NCI-H2081 (cell line): Measurements from ENCODE around the gene TMEM209.
A peak's percentile ranks its signal among the peaks of the same experiment; 100 is the strongest.
"Not testable (repeated sequence)": the region's sequence is repeated elsewhere in the genome, so short reads cannot be mapped to it uniquely, and the experiment has no call there.

ENCODE experiments used
- DNase-seq, 2 experiments: peaks; one replicate each; lab custom pipeline; 2025; lab: John Stamatoyannopoulos, UW

The TMEM209 gene

DNA sequence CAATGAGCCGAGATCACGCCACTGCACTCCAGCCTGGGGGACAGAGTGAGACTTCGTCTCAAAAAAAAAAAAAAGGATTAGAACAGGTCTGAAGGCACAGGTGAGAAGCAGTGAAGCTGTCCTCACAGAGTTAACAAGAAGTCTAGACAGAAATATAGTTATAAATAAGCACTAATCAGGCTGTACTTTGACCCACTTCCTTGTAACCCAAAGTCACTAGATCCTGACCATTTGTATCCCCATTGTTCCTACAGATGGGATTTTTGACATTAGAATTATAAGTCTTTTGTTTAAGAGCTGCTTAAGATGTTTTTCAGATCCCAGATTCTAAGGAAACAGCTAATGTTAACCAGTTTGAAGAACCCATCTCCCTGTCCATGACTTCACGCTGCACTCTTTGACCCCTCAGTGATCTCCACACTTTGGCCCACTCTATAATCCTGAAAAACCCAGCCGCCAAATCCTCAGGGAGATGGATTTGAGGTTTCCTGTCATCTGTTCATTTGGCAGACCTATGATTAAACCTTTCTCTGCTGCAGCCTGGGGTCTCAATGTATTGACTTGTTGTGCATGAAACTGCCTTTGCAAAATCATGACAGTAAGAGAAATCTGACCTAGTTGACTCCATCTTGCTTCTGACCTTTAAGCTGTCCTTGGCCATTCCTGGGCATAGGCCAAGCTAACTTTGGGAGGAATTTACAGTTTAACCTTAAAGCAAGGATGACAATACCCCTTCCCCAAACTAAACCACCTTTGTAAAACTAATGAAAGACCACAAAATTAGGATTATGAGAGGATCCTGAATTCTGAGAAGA is 13.8 kb upstream of the TMEM209 start:
- DNase-seq: no peak

GRCh38 chr7:130216750-130217149 is 11.5 kb upstream of the TMEM209 start:
- DNase-seq: no peak

GRCh38 chr7:130216025-130216424 is 10.8 kb upstream of the TMEM209 start:
- no peak for DNase-seq

- DNase-seq: no peak
These were observed 8.6 kb upstream of the TMEM209 start for GRCh38 chr7:130213828-130214227.

GRCh38 chr7:130210181-130210935 is 5.2 kb upstream of the TMEM209 start:
- peak in 1 of 2 experiments; percentile 19 for DNase-seq

DNA sequence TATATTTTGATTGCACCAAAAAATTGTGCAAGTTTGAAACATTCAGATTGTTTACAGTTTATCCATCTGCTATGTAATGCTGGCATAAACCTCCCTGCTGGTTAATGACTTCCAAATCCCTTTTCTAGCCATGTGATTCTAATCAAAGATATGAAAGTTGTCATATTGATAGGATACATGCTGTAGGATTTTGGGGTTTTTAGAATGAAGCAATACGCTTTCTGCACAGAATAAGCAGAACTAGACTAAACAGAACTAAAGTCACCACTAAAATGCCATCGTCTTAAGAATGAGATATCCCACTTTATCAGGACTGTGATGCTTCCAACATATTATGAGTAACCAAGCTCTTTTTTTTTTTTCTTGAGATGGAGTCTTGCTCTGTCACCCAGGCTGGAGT is 3.3 kb upstream of the TMEM209 start:
- no peak for DNase-seq

DNA sequence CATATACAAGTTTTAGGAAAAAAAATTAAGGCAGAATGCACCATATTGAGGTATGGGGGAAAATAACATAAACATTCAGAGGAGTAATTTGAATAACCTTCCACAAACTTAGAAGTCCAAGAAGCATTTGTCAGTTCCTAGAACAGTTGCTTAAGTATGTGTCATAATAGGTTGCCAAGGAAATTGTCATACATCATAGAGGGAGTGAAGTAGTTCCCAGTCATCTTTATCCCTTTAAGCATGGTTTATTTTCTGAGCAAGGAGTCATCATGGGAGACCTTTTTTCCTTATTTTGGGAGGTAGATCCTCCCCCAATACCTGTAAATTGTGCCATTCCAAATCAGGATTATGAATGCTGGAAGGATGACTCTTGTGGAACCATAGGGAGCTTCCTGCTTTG is 2.4 kb upstream of the TMEM209 start, which contains the start of gene SSMEM1:
Gene SSMEM1, plus strand, starts transcription at position 219 of the 400 bp plus-strand sequence. Its CDS starts 51 bp downstream, at position 270.
- no peak for DNase-seq

- DNase-seq: no peak
These were observed 1.8 kb upstream of the TMEM209 start for GRCh38 chr7:130207033-130207432.

GRCh38 chr7:130201796-130202195 is 3.4 kb downstream of the TMEM209 start:
- DNase-seq: peak; percentile 72 to 91

GRCh38 chr7:130197094-130197493 is 8.1 kb downstream of the TMEM209 start:
- DNase-seq: no peak

GRCh38 chr7:130196476-130196875 is 8.7 kb downstream of the TMEM209 start:
- DNase-seq: no peak

GRCh38 chr7:130195396-130195795 is 9.8 kb downstream of the TMEM209 start:
- DNase-seq: no peak

- DNase-seq: no peak
These were observed 13.4 kb downstream of the TMEM209 start for GRCh38 chr7:130191791-130192190.

DNA sequence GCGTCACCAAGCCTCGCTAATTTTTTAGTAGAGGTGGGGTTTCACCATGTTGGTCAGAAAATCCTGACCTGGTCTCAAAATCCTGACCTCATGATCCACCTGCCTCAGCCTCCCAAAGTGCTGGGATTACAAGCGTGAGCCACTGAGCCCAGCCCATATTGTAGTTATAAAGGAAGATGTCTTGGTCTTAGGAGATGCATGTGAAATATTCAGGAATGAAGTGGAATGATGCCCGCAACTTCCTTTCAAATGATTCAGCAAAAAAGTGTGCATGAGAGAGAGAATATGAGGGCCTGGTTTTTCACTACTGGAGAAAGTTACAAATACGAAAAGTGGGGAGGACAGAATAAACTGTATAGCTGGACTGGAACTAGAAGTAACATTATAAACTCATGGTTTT is 15.9 kb downstream of the TMEM209 start:
- DNase-seq: no peak

- no peak for DNase-seq
These were observed 17.8 kb downstream of the TMEM209 start for GRCh38 chr7:130187360-130187759.

GRCh38 chr7:130184349-130184748 is 20.9 kb downstream of the TMEM209 start:
- not testable (repeated sequence) for DNase-seq

DNA sequence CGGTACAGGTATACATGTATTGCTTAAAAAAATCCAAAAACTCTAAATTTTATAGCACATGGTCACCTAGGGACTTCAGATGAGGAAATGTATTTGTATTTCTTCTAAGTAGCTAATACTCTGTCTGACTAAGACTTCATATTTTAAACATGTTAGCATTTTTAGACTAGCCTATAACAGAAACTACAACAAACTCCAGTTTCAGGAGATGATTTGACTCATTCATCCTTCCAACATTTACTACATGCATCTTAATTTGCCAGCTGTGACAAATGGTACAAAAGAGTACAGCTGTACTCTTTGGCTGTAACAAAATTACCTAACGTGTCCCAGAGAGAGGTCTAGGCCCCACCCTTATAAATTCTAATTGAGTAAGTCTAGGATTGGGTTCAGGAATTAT is 22.2 kb downstream of the TMEM209 start:
- no peak for DNase-seq

- no peak for DNase-seq
These were observed 24.0 kb downstream of the TMEM209 start for GRCh38 chr7:130181263-130181605.

- no peak for DNase-seq
These were observed 24.5 kb downstream of the TMEM209 start for GRCh38 chr7:130180571-130181262.

- no peak for DNase-seq
These were observed 25.6 kb downstream of the TMEM209 start for GRCh38 chr7:130179631-130180030.

DNA sequence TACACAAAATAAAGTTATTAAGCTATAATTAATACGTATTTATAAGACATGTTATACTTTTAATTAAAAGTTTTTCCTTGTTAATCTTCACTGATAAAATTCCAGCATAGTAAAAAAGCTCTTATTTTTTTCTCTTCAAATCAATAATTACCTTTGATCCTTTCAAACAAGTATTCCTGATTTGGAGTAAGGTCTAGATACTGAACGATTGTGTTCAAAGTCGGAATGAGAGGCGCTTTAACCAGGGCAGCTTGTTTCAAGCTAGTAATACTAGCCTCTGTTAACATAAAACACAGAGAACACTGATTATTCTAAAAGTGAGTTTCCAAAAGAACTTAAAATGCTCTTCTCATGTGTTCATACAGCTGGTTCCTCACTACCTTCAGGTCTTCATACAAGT is 27.0 kb downstream of the TMEM209 start:
- no peak for DNase-seq

- no peak for DNase-seq
These were observed 30.8 kb downstream of the TMEM209 start for GRCh38 chr7:130174237-130174959.
